HepG2 (cell line): ENCODE data around the gene HAT1. TPM values are rescaled to one million over a fixed set of nuclear protein-coding genes. Genes with fewer than 3 reads are reported as not detected.

Source experiments
- AGO2 ChIP-seq: fragments of 200-400 bp; formaldehyde crosslinking; optimal IDR thresholded peaks from 2 replicates; pipeline ENCODE3; 2017; ENCODE audit warnings: mild to moderate bottlenecking, low read depth, low read length, moderate library complexity
- GLI4 ChIP-seq: sonication (generic); formaldehyde crosslinking; IDR thresholded peaks from 2 replicates; pipeline ENCODE4 v1.5.1; 2020; ENCODE audit warnings: missing genetic modification reagents, mild to moderate bottlenecking, moderate library complexity, borderline replicate concordance
- PTBP1 ChIP-seq: fragments of 200-400 bp; formaldehyde crosslinking; IDR thresholded peaks from 2 replicates; pipeline ENCODE4 v1.6.1; 2018; ENCODE audit warnings: low read length, low read depth; ENCODE audit not compliant: poor library complexity, severe bottlenecking
- SOX13 ChIP-seq, 3 experiments: fragments of 450-650 bp in 1 of 3; sonication (generic) in 1 of 3; formaldehyde crosslinking in 1 of 3; IDR thresholded peaks in 2 of 3; conservative IDR thresholded peaks in 1 of 3; 2 replicates each; pipeline versions ENCODE4 v1.5.0 to v1.6.1; 2016 to 2020; ENCODE audit warnings: antibody characterized with exemption in 1 of 3, mild to moderate bottlenecking in 1 of 3, missing compliant biosample characterization in 1 of 3, missing genetic modification reagents in 1 of 3, moderate library complexity in 1 of 3
- ZNF124 ChIP-seq: sonication (generic); formaldehyde crosslinking; IDR thresholded peaks from 2 replicates; pipeline ENCODE4 v1.4.0; 2020; ENCODE audit warnings: missing genetic modification reagents
- ZNF460 ChIP-seq: sonication (generic); formaldehyde crosslinking; IDR thresholded peaks from 2 replicates; pipeline ENCODE4 v1.5.1; 2020; ENCODE audit warnings: missing genetic modification reagents, mild to moderate bottlenecking, borderline replicate concordance
- ZNF510 ChIP-seq: sonication (generic); formaldehyde crosslinking; IDR thresholded peaks from 2 replicates; pipeline ENCODE4 v1.4.0; 2020; ENCODE audit warnings: low read depth, mild to moderate bottlenecking, missing genetic modification reagents
- ZNF644 ChIP-seq: IDR thresholded peaks from 2 replicates; pipeline ENCODE4 v1.6.1; 2016; ENCODE audit warnings: low read depth
- polyA plus RNA-seq, 8 experiments: library from polyadenylated mRNA; depleted of rRNA in 3 of 8; stranded (reverse) in 7 of 8; unstranded in 1 of 8; fragments of >200 nt; fragmentation: Illumina TruSeq in 4 of 8; extraction: Trizol in 4 of 8; gene quantifications; 2 replicates each; pipeline versions ENCODE4 v1.2.1 to v1.2.3, GENCODE V29; 2011 to 2016; ENCODE audit warnings: low read depth in 4 of 8, missing spikeins in 1 of 8, mixed read lengths in 1 of 8; ENCODE audit not compliant: insufficient read depth in 1 of 8
- total RNA-seq, 5 experiments: library from RNA; depleted of rRNA; stranded (reverse); fragments of >200 nt; fragmentation: Illumina TruSeq; extraction: Trizol; gene quantifications; 2 replicates each; pipeline ENCODE4 v1.2.3, GENCODE V29; 2016; ENCODE audit warnings: low read depth in 1 of 5
- TF ChIP-seq, protein P1 (sequence below): sonication (generic); formaldehyde crosslinking; IDR thresholded peaks from 2 replicates; pipeline ENCODE4 v1.4.0; 2020; ENCODE audit warnings: missing genetic modification reagents
- TF ChIP-seq, protein P2 (sequence below): IDR thresholded peaks from 2 replicates; pipeline ENCODE4 v1.6.1; 2016; ENCODE audit warnings: mild to moderate bottlenecking, missing biosample characterization, missing genetic modification reagents
- TF ChIP-seq, protein P3 (sequence below): sonication (generic); formaldehyde crosslinking; conservative IDR thresholded peaks from 2 replicates; pipeline ENCODE4 v1.4.0; 2020; ENCODE audit warnings: missing genetic modification reagents

HAT1 gene
- total and polyA plus RNA-seq, 2 of the 13 experiments (the other 11 are each of a cell fraction or from before 2014, with no cell fraction given): 45.4 to 119 TPM

DNA sequence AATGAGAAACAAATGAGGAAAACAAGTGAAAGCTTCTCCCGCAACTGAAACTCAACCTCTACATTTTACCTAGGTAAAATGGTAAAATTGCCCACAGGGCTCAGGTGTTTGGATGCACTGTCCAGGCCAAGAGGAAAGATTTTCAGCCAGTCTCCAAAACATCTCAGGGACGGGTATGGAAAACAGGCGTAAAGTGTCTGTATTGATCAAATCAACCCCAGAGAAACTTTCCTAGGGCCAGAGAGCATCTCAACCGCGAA lies 361 bp upstream of the HAT1 start (continued):
- TF ChIP-seq, protein P1, sequence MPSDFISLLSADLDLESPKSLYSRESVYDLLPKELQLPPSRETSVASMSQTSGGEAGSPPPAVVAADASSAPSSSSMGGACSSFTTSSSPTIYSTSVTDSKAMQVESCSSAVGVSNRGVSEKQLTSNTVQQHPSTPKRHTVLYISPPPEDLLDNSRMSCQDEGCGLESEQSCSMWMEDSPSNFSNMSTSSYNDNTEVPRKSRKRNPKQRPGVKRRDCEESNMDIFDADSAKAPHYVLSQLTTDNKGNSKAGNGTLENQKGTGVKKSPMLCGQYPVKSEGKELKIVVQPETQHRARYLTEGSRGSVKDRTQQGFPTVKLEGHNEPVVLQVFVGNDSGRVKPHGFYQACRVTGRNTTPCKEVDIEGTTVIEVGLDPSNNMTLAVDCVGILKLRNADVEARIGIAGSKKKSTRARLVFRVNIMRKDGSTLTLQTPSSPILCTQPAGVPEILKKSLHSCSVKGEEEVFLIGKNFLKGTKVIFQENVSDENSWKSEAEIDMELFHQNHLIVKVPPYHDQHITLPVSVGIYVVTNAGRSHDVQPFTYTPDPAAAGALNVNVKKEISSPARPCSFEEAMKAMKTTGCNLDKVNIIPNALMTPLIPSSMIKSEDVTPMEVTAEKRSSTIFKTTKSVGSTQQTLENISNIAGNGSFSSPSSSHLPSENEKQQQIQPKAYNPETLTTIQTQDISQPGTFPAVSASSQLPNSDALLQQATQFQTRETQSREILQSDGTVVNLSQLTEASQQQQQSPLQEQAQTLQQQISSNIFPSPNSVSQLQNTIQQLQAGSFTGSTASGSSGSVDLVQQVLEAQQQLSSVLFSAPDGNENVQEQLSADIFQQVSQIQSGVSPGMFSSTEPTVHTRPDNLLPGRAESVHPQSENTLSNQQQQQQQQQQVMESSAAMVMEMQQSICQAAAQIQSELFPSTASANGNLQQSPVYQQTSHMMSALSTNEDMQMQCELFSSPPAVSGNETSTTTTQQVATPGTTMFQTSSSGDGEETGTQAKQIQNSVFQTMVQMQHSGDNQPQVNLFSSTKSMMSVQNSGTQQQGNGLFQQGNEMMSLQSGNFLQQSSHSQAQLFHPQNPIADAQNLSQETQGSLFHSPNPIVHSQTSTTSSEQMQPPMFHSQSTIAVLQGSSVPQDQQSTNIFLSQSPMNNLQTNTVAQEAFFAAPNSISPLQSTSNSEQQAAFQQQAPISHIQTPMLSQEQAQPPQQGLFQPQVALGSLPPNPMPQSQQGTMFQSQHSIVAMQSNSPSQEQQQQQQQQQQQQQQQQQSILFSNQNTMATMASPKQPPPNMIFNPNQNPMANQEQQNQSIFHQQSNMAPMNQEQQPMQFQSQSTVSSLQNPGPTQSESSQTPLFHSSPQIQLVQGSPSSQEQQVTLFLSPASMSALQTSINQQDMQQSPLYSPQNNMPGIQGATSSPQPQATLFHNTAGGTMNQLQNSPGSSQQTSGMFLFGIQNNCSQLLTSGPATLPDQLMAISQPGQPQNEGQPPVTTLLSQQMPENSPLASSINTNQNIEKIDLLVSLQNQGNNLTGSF (CRISPR knock-in tag): no peak
- TF ChIP-seq ZNF644 (CRISPR knock-in tag): no peak
- no peak for TF ChIP-seq ZNF124 (CRISPR knock-in tag)
- no peak for TF ChIP-seq AGO2
- TF ChIP-seq, protein P2, sequence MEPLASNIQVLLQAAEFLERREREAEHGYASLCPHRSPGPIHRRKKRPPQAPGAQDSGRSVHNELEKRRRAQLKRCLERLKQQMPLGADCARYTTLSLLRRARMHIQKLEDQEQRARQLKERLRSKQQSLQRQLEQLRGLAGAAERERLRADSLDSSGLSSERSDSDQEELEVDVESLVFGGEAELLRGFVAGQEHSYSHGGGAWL: no peak
- 0 out of 2 replicates have a peak, but pooled peaks have one; percentile 20 for TF ChIP-seq GLI4 (CRISPR knock-in tag)
- TF ChIP-seq PTBP1: no peak
- TF ChIP-seq, protein P3, sequence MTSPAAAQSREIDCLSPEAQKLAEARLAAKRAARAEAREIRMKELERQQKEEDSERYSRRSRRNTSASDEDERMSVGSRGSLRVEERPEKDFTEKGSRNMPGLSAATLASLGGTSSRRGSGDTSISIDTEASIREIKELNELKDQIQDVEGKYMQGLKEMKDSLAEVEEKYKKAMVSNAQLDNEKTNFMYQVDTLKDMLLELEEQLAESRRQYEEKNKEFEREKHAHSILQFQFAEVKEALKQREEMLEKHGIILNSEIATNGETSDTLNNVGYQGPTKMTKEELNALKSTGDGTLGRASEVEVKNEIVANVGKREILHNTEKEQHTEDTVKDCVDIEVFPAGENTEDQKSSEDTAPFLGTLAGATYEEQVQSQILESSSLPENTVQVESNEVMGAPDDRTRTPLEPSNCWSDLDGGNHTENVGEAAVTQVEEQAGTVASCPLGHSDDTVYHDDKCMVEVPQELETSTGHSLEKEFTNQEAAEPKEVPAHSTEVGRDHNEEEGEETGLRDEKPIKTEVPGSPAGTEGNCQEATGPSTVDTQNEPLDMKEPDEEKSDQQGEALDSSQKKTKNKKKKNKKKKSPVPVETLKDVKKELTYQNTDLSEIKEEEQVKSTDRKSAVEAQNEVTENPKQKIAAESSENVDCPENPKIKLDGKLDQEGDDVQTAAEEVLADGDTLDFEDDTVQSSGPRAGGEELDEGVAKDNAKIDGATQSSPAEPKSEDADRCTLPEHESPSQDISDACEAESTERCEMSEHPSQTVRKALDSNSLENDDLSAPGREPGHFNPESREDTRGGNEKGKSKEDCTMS (CRISPR knock-in tag): no peak
- no peak for TF ChIP-seq ZNF510 (CRISPR knock-in tag)
- no peak for TF ChIP-seq SOX13 (IDR thresholded peaks at IDR 0.05)
- no peak for TF ChIP-seq SOX13 (CRISPR knock-in tag; conservative IDR thresholded peaks at IDR 0.05 in 1 of 2, IDR thresholded peaks at IDR 0.05 in 1 of 2)
- TF ChIP-seq ZNF460 (CRISPR knock-in tag): 0 out of 2 replicates have a peak, but pooled peaks have one; percentile 12
